Camera-type eye (tissue), 1 donor: ENCODE results near the gene MUC22. TPM values are rescaled to one million over a fixed set of nuclear protein-coding genes. Genes with fewer than 3 reads are reported as not detected.

Experiments used
- total RNA-seq: library from RNA; depleted of rRNA; stranded (reverse); fragments of >200 nt; gene quantifications from one replicate; pipeline ENCODE4 v1.2.3, GENCODE V29; 2014

MUC22 gene
- 0.11 TPM for total RNA-seq

GRCh38 chr6:31010393-31011060 lies at the start of gene MUC22:
TSS of gene MUC22 (plus strand) at chr6:31010474. CDS start at chr6:31010707, 233 bp downstream.

GRCh38 chr6:30983439-30983838 lies 26.8 kb upstream of the MUC22 start, which contains the start of gene MUC21:
TSS of gene MUC21 (plus strand) at chr6:30983718. CDS start at chr6:30983959, 241 bp downstream.

Other genes starting within 250 kb of the MUC22 start
- 148 TPM for gene DDR1, start 126.0 kb upstream of the MUC22 start, total RNA-seq
- gene GTF2H4, start 102.3 kb upstream of the MUC22 start, total RNA-seq: 20.6 TPM
- 30.6 TPM for gene VARS2, start 96.2 kb upstream of the MUC22 start, total RNA-seq
- not detected for gene SFTA2, start 78.3 kb upstream of the MUC22 start, total RNA-seq
- not detected for gene MUCL3, start 69.5 kb upstream of the MUC22 start, total RNA-seq
- gene MUC21, start 26.8 kb upstream of the MUC22 start, total RNA-seq: 0.11 TPM
- gene C6orf15, start 102.1 kb downstream of the MUC22 start, total RNA-seq: not detected
- 0.22 TPM for gene PSORS1C1, start 104.3 kb downstream of the MUC22 start, total RNA-seq
- not detected for gene CDSN, start 110.0 kb downstream of the MUC22 start, total RNA-seq
- not detected for gene PSORS1C2, start 128.6 kb downstream of the MUC22 start, total RNA-seq
- 15.3 TPM for gene CCHCR1, start 147.3 kb downstream of the MUC22 start, total RNA-seq
- gene TCF19, start 148.1 kb downstream of the MUC22 start, total RNA-seq: 10.0 TPM
- gene POU5F1, start 160.2 kb downstream of the MUC22 start, total RNA-seq: not detected